HG02759 (cell line): Measurements from ENCODE around the gene ARMCX5.

Experiments used
- ATAC-seq: cut with Tn5 transposase; IDR thresholded peaks from one replicate; pipeline ENCODE4 v1.9.1; 2021; ENCODE audit warnings: mild to moderate bottlenecking, moderate library complexity; ENCODE audit not compliant: unreplicated experiment

ARMCX5 gene

GRCh38 chrX:102599084-102599950 is at the start of gene ARMCX5:
Gene ARMCX5 (plus strand): TSS chrX:102599515. CDS start chrX:102602142, 2,627 bp downstream.
- peak; percentile 94 for ATAC-seq

DNA sequence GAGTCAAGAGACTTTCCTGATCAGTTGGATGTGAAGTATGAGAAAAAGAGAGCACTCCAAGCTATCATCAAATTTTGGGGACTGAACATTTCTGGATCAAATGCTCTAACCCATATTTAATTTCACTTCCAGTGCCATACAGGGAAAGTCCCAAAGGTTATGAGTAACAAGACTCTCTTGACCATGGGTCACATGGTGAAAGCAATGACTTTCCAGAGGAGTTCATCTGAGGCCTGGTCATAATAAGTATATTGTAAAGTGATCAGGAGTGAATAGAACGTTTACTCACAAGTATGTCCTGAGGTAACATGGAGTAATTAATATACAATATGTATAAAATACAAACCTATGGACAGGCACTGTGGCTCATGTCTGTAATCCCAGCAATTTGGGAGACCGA is 40.7 kb upstream of the ARMCX5 start:
- ATAC-seq, result no peak

DNA sequence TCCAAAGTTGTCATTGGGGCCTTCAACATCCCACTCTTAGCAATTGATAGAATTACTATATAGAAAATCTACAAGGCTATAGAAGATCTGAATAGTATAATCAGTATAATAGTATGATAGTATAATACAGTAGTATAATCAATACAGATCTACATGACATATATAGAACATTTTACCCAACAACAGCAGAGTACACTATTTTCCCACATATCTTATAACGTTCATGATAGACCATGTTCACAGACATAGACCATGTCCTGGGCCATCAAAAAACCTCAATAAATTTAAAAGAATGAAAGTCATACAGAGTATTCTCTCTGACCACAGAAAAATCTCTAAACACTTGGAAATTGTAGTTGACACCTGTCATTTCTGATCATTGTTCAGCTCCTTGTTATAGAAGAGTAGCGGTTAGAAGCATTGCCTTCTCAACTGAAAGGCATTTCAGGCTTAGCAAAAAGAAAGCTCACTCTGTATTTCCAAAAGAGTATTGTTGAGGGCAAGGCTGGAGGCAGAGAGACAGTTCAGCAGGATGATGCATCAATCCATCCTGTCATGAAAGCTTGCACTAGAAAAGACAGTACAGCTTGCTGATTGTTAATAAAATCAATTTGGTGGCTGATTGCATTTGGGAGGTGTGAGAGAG is 38.8 kb upstream of the ARMCX5 start:
- no peak for ATAC-seq

DNA sequence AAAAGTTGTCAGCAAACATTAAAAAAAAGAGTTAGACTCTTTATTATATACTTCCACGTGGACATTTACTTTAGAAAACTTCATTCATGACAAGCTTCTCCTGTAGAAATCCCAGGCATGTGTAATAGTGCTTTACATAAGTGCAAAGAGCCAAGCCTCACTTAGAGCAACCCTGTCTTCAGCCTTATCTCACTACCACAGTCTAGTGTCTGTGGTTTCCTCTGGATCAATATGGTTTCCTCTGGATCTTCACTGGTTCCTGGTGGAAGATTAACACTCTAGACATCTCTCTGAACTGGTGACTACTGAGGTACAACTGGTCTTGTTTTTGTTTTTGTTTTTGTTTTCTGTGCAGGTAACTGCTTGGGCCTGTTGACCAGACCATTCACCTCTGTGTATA is 18.4 kb upstream of the ARMCX5 start:
- ATAC-seq, result no peak

DNA sequence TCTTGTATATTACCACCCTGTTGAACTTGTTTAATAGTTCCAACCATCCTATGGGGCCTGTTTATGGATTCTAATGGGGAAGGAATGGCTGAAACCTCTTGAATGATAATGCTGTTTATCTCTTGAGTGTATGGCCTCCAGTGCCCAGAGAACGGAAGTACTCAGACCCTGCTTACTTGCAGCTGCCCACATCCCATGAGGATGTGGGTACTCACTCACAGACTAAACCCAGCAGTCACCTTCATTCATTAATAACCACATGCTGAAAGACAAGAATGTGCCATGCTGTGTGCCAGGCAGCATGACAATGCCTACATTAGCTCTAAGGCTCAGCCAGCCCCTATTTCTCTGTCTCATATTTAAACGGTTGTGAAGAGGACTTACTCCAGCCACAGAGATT is 5.9 kb upstream of the ARMCX5 start:
- no peak for ATAC-seq

- ATAC-seq, result peak; percentile 12
Measured at GRCh38 chrX:102599951-102600579, 750 bp downstream of the ARMCX5 start.

- ATAC-seq, result no peak
Measured at GRCh38 chrX:102604327-102604726, 5.0 kb downstream of the ARMCX5 start.

DNA sequence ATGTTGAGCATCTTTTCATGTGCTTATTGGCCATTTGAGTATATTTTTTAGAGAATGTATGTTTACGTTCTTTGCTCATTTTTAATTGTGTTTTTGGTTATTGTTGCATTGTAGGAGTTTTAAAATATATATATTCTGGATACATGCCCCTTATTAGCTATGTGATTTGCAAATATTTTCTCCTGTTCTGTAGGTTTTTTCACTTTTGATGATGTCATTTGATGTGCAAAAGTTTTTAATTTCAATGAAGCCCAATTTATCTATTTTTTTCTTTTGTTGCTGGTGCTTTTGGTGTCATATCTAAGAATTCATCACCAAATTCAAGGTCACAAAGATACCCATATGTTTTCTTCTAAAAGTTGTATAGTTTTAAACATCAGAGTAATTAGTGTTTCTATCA is 6.8 kb downstream of the ARMCX5 start:
- ATAC-seq, result no peak

DNA sequence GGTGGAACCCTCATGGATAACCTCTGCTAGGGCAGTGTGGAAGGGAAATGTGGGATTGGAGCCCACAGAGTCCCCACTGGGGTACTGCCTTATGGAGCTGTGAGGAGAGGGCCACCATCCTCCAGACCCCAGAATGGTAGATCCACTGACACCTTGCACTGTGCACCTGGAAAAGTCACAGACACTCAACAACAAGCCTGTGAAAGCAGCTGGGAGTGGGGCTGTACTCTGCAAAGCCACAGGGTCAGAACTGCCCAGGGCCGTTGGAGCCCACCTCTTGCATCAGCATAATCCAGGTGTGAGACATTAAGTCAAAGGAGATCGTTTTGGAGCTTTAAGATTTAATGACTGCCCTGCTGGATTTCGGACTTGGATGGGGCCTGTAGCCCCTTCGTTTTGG is 11.6 kb downstream of the ARMCX5 start:
- ATAC-seq, result no peak

GRCh38 chrX:102624105-102624504 is 24.8 kb downstream of the ARMCX5 start:
- ATAC-seq, result no peak

GRCh38 chrX:102627640-102628039 is 28.3 kb downstream of the ARMCX5 start:
- ATAC-seq, result no peak

DNA sequence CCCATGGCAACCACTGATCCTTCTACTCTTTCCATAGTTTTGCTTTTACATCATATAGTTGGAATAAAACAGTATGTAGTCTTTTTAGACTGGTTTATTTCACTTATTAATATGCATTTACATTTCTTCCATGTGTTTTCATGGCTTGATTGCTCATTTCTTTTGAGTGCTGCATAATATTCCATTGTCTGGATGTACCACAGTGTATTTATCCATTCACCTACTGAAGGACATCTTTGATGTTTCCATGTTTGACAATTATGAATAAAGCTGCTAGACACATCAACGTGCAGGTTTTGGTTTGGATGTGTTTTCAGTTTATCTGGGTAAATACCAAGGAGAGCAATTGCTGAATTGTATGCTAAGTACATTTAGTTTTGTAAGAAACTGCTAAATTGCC is 38.2 kb downstream of the ARMCX5 start:
- no peak for ATAC-seq

GRCh38 chrX:102650903-102651241 is 51.6 kb downstream of the ARMCX5 start:
- no peak for ATAC-seq

- ATAC-seq, result peak; percentile 53
Measured at GRCh38 chrX:102651242-102652011, 52.1 kb downstream of the ARMCX5 start, which contains the start of gene GPRASP1. Gene GPRASP1 (plus strand): TSS chrX:102651483. CDS start chrX:102653914, 2,431 bp downstream.

GRCh38 chrX:102652031-102652688 is 52.8 kb downstream of the ARMCX5 start:
- ATAC-seq, result peak; percentile 61
